Endothelial cell (in vitro differentiated cells): ENCODE measurements around the gene KIF15. TPM values are rescaled to one million over a fixed set of nuclear protein-coding genes. Genes with fewer than 3 reads are reported as not detected.

Experiments
- DNase-seq: peaks from one replicate; pipeline ENCODE4 v3.0.0; 2021; ENCODE audit warnings: low spot score
- H3K27ac Mint-ChIP-seq: one replicate; pipeline ENCODE4 v1.8.0; 2021; ENCODE audit warnings: mixed read lengths, inconsistent platforms; ENCODE audit not compliant: unreplicated experiment
- H3K27me3 Mint-ChIP-seq: one replicate; pipeline ENCODE4 v1.8.0; 2021; ENCODE audit warnings: mild to moderate bottlenecking, moderate library complexity, mixed read lengths, inconsistent platforms; ENCODE audit not compliant: unreplicated experiment
- H3K36me3 Mint-ChIP-seq: one replicate; pipeline ENCODE4 v1.8.0; 2021; ENCODE audit warnings: mild to moderate bottlenecking, low read depth, mixed read lengths, inconsistent platforms; ENCODE audit not compliant: unreplicated experiment
- H3K4me1 Mint-ChIP-seq: one replicate; pipeline ENCODE4 v1.8.0; 2021; ENCODE audit warnings: mild to moderate bottlenecking, mixed read lengths, inconsistent platforms; ENCODE audit not compliant: unreplicated experiment
- H3K4me3 Mint-ChIP-seq: one replicate; pipeline ENCODE4 v1.8.0; 2021; ENCODE audit warnings: mild to moderate bottlenecking, mixed read lengths, inconsistent platforms; ENCODE audit not compliant: unreplicated experiment
- H3K9me3 Mint-ChIP-seq: one replicate; pipeline ENCODE4 v1.8.0; 2021; ENCODE audit warnings: mixed read lengths, inconsistent platforms; ENCODE audit not compliant: unreplicated experiment
- CTCF ChIP-seq: fragments of 200-600 bp; sonication (generic); IDR thresholded peaks from one replicate; pipeline ENCODE4 v1.5.0; 2021; ENCODE audit warnings: antibody characterized with exemption; ENCODE audit not compliant: unreplicated experiment
- total RNA-seq: library from RNA; stranded (reverse); fragmentation: NEBNext Ultra II Directional; extraction: Animal tissue kit (Norgen Biotek cat#: 25700); gene quantifications from one replicate; pipeline ENCODE4 v1.2.1, GENCODE V29; 2021; ENCODE audit not compliant: unreplicated experiment

Gene KIF15
- total RNA-seq, 1 donor from 2014 or later, result 6.0 TPM

GRCh38 chr3:44887101-44887500 lies 125.5 kb downstream of the KIF15 start:
- no peak for TF ChIP-seq CTCF
- H3K9me3 Mint-ChIP-seq, result no peaks in the 10 kb centered on the region

GRCh38 chr3:44890258-44890657 lies 128.7 kb downstream of the KIF15 start:
- no peaks in the 10 kb centered on the region for H3K9me3 Mint-ChIP-seq
- H3K4me1 Mint-ChIP-seq, result peaks cover 8% of the 10 kb centered on the region
- no peak for DNase-seq
- no peak overlapping the region for H3K27ac Mint-ChIP-seq
- peaks cover 3% of the 10 kb centered on the region for H3K36me3 Mint-ChIP-seq
- no peak overlapping the region for H3K4me3 Mint-ChIP-seq
- peaks cover 4% of the 10 kb centered on the region for H3K27me3 Mint-ChIP-seq
- TF ChIP-seq CTCF, result no peak

More at GRCh38 chr3:44887101-44887500, 125.5 kb downstream of the KIF15 start:
- Mint-ChIP-seq H3K4me3 (no peak overlapping the region), H3K27ac (no peak overlapping the region), H3K27me3 (peaks cover 4% of the 10 kb centered on the region), H3K4me1 (peaks cover 8% of the 10 kb centered on the region), H3K36me3 (peaks cover 3% of the 10 kb centered on the region)
- DNase-seq, result no peak

- no peak overlapping the region for H3K4me3 Mint-ChIP-seq
- peaks cover 4% of the 10 kb centered on the region for H3K27me3 Mint-ChIP-seq
- peaks cover 8% of the 10 kb centered on the region for H3K4me1 Mint-ChIP-seq
- TF ChIP-seq CTCF, result no peak
- H3K36me3 Mint-ChIP-seq, result peaks cover 3% of the 10 kb centered on the region
- H3K27ac Mint-ChIP-seq, result no peak overlapping the region
- no peak for DNase-seq
- H3K9me3 Mint-ChIP-seq, result no peaks in the 10 kb centered on the region
These were observed 129.3 kb downstream of the KIF15 start for GRCh38 chr3:44890852-44891251.

GRCh38 chr3:44892689-44893088 lies 131.1 kb downstream of the KIF15 start:
- Mint-ChIP-seq H3K9me3 (no peaks in the 10 kb centered on the region), H3K27ac (no peak overlapping the region), H3K4me1 (peaks cover 5% of the 10 kb centered on the region), H3K27me3 (peaks cover 4% of the 10 kb centered on the region), H3K36me3 (no peaks in the 10 kb centered on the region), H3K4me3 (no peak overlapping the region)
- no peak for DNase-seq
- no peak for TF ChIP-seq CTCF

DNA sequence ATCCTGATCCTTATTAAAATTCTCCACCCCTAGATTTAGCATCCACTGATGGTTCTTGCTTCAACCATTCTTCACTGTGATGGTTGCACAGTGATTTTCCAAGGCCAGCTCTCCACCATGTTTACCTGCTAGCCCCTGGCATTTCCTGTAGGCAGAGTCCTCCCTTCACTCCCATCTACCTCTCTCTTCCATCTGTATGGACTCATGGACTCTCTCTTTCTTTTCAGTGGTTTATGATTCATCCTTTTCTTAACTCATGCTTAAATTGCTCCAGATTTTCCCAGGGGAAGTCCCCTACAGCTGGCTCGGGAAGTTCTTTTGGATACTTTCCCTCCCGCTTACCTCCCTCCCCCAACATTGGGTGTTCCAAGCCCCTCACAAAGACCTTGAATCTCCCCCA lies 131.5 kb downstream of the KIF15 start:
- no peaks in the 10 kb centered on the region for H3K9me3 Mint-ChIP-seq
- H3K4me3 Mint-ChIP-seq, result no peak overlapping the region
- no peak for DNase-seq
- H3K27me3 Mint-ChIP-seq, result peaks cover 4% of the 10 kb centered on the region
- no peak for TF ChIP-seq CTCF
- no peak overlapping the region for H3K27ac Mint-ChIP-seq
- H3K36me3 Mint-ChIP-seq, result no peaks in the 10 kb centered on the region
- peaks cover 2% of the 10 kb centered on the region for H3K4me1 Mint-ChIP-seq
